GM10248 (cell line): ENCODE results near the gene MAP4K4.

Source experiments
- CTCF ChIA-PET: fragments of 300-600 bp; sonication (Branson Sonifier 250); formaldehyde crosslinking; extraction: SDS; loops from one replicate; lab custom pipeline; 2021; ENCODE audit warnings: antibody characterized with exemption; lab: Yijun Ruan, JAX
- POLR2A ChIA-PET: fragments of 350-650 bp; sonication (Branson Sonifier 250); formaldehyde crosslinking; extraction: SDS; loops from one replicate; lab custom pipeline; 2020; ENCODE audit warnings: antibody characterized with exemption; lab: Yijun Ruan, JAX
- DNase-seq: peaks from one replicate; pipeline ENCODE4 v3.0.0; 2012; ENCODE audit errors: extremely low spot score
- TF ChIP-seq, protein P1 (sequence below): IDR thresholded peaks from 2 replicates; pipeline ENCODE4 v1.5.1; 2012; ENCODE audit warnings: mild to moderate bottlenecking, low read depth; ENCODE audit errors: extremely low read depth, missing control alignments, control extremely low read depth

Gene MAP4K4

DNA sequence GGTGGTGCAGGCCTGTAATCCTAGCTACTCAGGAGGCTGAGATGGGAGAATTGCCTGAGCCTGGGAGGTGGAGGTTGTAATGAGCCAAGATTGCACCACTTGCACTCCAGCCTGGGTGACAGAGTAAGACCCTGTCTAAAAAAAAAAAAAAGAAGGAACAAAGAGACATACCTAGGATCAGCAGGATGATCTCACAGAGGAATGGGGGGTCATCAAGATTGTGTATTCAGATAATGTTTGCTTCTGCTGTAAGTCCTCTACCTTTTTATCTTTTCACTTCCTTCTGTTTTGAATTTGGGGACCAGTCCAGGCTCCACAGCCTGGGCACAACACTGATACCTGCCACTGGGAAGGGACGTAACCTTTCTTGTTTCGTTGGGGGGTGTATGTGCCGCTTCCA is 53.2 kb downstream of the MAP4K4 start:
- TF ChIP-seq, protein P1, sequence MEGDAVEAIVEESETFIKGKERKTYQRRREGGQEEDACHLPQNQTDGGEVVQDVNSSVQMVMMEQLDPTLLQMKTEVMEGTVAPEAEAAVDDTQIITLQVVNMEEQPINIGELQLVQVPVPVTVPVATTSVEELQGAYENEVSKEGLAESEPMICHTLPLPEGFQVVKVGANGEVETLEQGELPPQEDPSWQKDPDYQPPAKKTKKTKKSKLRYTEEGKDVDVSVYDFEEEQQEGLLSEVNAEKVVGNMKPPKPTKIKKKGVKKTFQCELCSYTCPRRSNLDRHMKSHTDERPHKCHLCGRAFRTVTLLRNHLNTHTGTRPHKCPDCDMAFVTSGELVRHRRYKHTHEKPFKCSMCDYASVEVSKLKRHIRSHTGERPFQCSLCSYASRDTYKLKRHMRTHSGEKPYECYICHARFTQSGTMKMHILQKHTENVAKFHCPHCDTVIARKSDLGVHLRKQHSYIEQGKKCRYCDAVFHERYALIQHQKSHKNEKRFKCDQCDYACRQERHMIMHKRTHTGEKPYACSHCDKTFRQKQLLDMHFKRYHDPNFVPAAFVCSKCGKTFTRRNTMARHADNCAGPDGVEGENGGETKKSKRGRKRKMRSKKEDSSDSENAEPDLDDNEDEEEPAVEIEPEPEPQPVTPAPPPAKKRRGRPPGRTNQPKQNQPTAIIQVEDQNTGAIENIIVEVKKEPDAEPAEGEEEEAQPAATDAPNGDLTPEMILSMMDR, result no peak
- ChIA-PET POLR2A (no interaction called here), CTCF (interaction anchor here (2.3 to 4.0 kb wide), 2 partner anchors 9 to 20 kb away, joined by 5 to 14 read pairs; no protein-coding TSS in a partner anchor)
- DNase-seq, result no peak

DNA sequence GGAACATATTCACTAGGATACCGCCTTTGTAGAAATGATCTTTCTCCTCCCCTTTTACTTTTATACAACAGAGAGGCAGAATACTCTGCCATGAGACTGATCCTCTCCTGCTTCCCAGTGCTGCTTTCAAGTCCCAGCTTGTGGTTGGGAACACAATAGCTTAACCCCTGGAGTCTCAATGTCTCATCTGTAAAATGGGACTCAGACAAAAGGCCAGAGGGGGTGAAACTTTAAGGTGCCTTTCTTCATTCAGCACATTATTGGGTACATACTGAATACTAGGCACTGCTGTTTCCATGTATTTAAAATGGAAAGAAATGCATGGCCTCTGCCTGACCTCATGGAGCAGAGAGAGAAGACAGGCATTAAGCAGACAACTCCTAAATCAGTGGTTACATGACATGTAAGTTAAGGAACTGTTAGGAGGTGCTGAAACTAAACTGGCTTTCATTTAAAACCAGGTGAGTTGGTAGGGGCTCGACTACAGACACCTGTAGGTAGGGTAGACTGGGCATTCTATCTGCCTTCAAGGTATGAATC is 53.8 kb downstream of the MAP4K4 start:
- DNase-seq, result no peak
- TF ChIP-seq, protein P1, result no peak
- CTCF ChIA-PET, result interaction anchor here (2.3 to 4.0 kb wide), 2 partner anchors 9 to 19 kb away, joined by 5 to 14 read pairs; no protein-coding TSS in a partner anchor
- POLR2A ChIA-PET, result no interaction called here

DNA sequence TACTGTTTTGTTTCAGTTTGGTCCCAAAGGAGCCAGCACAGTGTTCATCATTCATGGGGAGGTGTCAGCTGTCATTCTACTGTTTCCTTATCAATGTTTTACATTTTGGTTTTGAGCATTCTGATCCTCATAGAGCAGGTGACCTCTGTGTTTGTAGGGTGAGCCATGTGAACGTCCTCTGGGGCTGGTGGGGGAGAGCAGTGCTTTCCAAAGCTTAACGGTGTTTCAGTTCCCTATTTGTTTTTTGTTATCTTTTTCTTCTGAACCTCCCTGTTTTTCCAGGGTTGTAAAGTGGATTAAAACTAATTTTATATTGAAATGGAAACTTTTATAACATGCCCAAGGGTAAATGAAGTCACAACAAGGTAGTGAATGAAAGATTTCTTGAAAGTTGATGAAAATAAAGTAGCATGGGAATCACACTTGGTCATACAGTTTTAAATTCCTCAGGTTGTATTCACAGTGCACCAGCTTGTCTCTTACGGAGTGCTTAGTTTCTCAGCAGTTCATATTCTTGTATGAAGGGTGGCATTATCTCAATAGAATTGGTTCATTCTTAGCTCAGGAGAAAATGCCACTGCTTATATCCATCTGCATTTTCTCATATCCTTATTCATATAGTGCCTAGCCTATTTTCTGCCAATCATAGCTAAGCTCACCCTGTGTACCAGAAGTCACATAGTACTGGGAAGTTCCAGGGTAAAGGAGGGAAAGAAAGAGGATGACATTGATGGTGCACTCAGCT is 54.5 kb downstream of the MAP4K4 start:
- POLR2A ChIA-PET, result no interaction called here
- CTCF ChIA-PET, result interaction anchor here (0.9 to 4.0 kb wide), 4 partner anchors 9 to 22 kb away, joined by 3 to 14 read pairs (median 4); no protein-coding TSS in a partner anchor
- TF ChIP-seq, protein P1, result no peak

DNA sequence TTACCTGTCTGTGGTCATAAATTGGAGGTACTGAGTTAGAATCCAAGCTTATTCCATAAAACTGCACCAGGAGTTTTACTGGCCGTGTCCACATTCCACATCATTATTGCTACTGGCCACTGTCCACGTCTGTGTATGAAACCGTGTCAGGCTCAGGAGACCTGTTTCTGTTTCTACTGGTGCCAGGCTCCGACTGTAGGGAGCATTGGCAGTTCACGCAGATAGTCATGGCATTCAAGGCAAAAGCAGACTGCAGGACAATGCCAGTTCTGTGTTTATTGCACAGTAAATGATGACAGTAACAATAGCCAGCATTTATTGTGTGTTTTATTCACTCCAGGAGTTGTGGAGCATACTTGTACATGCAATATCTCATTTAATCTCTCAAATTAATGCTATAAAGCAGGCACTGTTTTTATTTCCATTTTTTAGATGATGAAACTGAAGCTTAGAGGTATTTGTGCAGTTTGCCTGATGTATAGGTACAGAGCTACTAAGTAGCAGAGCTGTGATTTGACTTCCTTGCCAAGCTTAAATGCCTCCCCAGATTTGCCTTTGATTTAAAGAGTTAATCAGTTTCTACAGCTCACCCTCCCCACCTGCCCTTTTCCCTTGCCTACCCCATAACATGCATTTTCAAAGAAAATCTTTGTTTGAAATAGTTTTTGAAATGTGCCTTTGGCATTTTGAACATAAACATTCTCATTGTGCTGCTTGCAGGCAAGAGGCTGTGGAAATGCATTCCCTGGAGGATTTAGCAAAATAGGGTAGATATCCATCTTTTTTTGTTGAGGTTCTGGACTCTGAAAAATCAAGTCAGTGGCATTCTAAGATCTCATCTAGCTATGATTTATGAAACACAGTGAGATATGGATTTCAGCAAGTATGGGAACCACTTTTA is 55.5 kb downstream of the MAP4K4 start:
- ChIA-PET POLR2A (no interaction called here), CTCF (interaction anchor here (0.9 to 4.0 kb wide), 5 partner anchors 10 to 131 kb away, joined by 3 to 14 read pairs (median 4); no protein-coding TSS in a partner anchor)
- TF ChIP-seq, protein P1, result no peak
- no peak for DNase-seq

More for the DNA sequence above, 54.5 kb downstream of the MAP4K4 start:
- DNase-seq, result peak; percentile 51

DNA sequence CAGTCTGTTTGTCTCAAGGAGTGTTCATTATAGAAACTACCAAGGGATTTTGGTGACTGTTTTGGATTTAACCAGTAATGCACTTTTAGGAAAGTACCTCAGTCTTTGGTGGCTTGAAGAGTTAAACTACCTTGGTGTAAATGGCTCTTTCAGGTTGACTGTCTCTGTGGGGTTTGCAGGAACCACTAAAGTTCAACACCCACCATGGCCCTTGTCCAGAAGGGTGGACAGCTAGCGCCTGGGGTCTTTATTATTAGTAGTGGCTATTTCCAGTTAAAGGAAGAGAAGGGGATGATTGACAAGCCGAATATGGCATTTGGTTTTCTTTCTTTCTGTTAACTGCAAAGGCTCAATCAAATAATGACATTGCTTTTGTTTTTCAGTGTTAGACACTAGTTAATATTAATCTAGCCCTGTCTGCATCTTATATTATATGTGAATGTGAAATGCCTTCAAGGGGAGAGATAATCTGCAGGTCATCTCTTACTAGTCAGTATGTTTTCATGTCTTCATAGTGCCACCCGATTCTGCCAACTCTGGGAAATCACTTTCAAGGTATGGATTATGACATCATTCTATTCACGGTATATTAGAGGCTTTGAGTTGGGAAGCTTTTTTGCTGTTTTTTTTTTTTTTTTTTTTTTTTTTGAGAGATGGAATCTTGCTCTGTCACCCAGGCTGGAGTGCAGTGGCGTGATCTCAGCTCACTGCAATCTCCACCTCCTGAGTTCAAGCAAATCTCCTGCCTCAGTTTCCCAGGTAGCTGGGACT is 56.4 kb downstream of the MAP4K4 start:
- POLR2A ChIA-PET, result no interaction called here
- TF ChIP-seq, protein P1, result no peak
- CTCF ChIA-PET, result interaction anchor here (1.3 to 4.0 kb wide), 2 partner anchors 17 to 130 kb away, joined by 4 to 14 read pairs; no protein-coding TSS in a partner anchor
- peak; percentile 40 for DNase-seq
